Endothelial cell of hepatic sinusoid (primary cell): ENCODE measurements around the gene DLG5.

Experiments used
- in situ Hi-C: cut with HindIII; loops from 2 replicates; pipeline ENCODE4 v1.10.0; 2017; ENCODE audit warnings: low sequenced_read_pairs

DLG5 gene

GRCh38 chr10:77892761-77893160 lies 33.8 kb downstream of the DLG5 start:
- in situ Hi-C loops = no loop called here

- in situ Hi-C loops = no loop called here
Measured at GRCh38 chr10:77892021-77892739, 34.4 kb downstream of the DLG5 start.

GRCh38 chr10:77890097-77890496 lies 36.5 kb downstream of the DLG5 start:
- in situ Hi-C loops = no loop called here

GRCh38 chr10:77889277-77889903 lies 37.2 kb downstream of the DLG5 start:
- in situ Hi-C loops = loop anchor here (5.0 kb wide), 2 partner anchors 53 to 97 kb away; no protein-coding TSS in a partner anchor

- in situ Hi-C loops = loop anchor here (5.0 kb wide), 2 partner anchors 54 to 96 kb away; no protein-coding TSS in a partner anchor
Measured at GRCh38 chr10:77888356-77888703, 38.2 kb downstream of the DLG5 start.

GRCh38 chr10:77887631-77888355 lies 38.8 kb downstream of the DLG5 start:
- in situ Hi-C loops = loop anchor here (5.0 kb wide), 2 partner anchors 55 to 95 kb away; no protein-coding TSS in a partner anchor

- in situ Hi-C loops = loop anchor here (5.0 kb wide), 2 partner anchors 55 to 95 kb away; no protein-coding TSS in a partner anchor
Measured at GRCh38 chr10:77886795-77887355, 39.7 kb downstream of the DLG5 start.

- in situ Hi-C loops = no loop called here
Measured at GRCh38 chr10:77884181-77884580, 42.4 kb downstream of the DLG5 start.

GRCh38 chr10:77881636-77882035 lies 44.9 kb downstream of the DLG5 start:
- in situ Hi-C loops = no loop called here

GRCh38 chr10:77881222-77881621 lies 45.3 kb downstream of the DLG5 start:
- in situ Hi-C loops = no loop called here

- in situ Hi-C loops = no loop called here
Measured at GRCh38 chr10:77879710-77880109, 46.8 kb downstream of the DLG5 start.

GRCh38 chr10:77879065-77879464 lies 47.5 kb downstream of the DLG5 start:
- in situ Hi-C loops = no loop called here

- in situ Hi-C loops = no loop called here
Measured at GRCh38 chr10:77877441-77878344, 48.9 kb downstream of the DLG5 start.

- in situ Hi-C loops = no loop called here
Measured at GRCh38 chr10:77875730-77876129, 50.8 kb downstream of the DLG5 start.

- in situ Hi-C loops = no loop called here
Measured at GRCh38 chr10:77874872-77875271, 51.7 kb downstream of the DLG5 start.

GRCh38 chr10:77873536-77874380 lies 52.8 kb downstream of the DLG5 start:
- in situ Hi-C loops = no loop called here

GRCh38 chr10:77872947-77873535 lies 53.5 kb downstream of the DLG5 start:
- in situ Hi-C loops = no loop called here

- in situ Hi-C loops = no loop called here
Measured at GRCh38 chr10:77872151-77872946, 54.2 kb downstream of the DLG5 start.
